Astrocyte of the cerebellum (primary cell): ENCODE results near the gene ATG10.

Experiments
- DNase-seq: peaks from one replicate; pipeline ENCODE4 v3.0.0-alpha.2; 2011; ENCODE audit warnings: low read depth
- H3K4me3 ChIP-seq: 2 replicates; pipeline ENCODE4 v1.5.1; 2011; ENCODE audit warnings: mild to moderate bottlenecking, low read depth, low read length, moderate library complexity
- in situ Hi-C: cut with HindIII; loops from 2 replicates; pipeline ENCODE4 v1.10.0; 2017; ENCODE audit warnings: low sequenced_read_pairs
- TF ChIP-seq, protein P1 (sequence below): IDR thresholded peaks from 2 replicates; pipeline ENCODE4 v1.5.1; 2012; ENCODE audit warnings: low read length, low read depth, moderate library complexity, mild to moderate bottlenecking; ENCODE audit errors: missing control alignments

Gene ATG10

DNA sequence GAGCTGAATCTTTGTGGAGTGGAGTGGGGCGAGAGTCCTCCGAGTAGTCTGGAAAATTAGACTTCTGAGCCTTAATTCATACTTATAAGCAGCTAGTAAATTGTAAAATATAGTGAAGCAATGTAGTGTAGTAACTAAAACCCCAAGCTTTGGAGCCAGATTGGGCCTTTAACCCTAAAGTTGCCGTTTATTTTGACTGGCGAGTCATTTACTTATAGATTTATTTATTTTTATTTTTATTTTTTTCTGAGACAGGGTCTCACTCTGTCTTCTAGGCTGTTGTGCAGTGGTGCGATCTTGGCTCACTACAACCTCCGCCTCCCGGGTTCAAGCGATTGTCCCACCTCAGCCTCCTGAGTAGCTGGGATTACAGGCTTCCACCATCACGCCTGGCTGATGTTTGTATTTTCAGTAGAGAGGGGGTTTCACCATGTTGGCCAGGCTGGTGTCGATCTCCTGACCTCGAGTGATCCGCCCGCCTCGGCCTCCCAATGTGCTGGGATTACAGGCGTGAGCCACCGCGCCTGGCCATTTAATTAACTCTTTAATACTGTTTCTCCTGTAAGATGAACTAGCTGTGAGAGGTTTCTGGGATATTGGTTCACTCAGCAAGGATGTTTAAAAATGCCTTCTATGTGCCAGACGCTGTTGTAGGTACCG lies 307.0 kb downstream of the ATG10 start:
- TF ChIP-seq, protein P1, sequence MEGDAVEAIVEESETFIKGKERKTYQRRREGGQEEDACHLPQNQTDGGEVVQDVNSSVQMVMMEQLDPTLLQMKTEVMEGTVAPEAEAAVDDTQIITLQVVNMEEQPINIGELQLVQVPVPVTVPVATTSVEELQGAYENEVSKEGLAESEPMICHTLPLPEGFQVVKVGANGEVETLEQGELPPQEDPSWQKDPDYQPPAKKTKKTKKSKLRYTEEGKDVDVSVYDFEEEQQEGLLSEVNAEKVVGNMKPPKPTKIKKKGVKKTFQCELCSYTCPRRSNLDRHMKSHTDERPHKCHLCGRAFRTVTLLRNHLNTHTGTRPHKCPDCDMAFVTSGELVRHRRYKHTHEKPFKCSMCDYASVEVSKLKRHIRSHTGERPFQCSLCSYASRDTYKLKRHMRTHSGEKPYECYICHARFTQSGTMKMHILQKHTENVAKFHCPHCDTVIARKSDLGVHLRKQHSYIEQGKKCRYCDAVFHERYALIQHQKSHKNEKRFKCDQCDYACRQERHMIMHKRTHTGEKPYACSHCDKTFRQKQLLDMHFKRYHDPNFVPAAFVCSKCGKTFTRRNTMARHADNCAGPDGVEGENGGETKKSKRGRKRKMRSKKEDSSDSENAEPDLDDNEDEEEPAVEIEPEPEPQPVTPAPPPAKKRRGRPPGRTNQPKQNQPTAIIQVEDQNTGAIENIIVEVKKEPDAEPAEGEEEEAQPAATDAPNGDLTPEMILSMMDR: no peak
- H3K4me3 ChIP-seq: peak overlapping the region; percentile 95
- no peak for DNase-seq
- in situ Hi-C loops: no loop called here

DNA sequence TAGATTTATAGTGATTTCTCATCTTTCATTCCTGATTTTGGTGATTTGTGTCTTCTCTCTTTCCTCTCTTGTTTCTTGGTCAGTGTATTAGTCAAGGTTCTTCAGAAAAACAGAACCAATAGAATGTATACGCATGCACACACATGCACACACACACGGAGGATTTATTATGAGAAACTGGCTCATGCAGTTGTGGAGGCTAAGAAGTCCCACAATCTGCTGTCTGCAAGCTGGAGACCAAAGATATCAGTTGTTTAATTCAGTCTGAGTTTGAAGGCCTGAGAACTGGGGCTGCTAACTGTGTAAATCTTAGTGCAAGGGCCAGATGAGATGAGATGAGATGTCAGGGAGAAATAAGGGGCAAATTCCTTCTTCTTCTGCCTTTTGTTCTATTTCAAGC lies 312.1 kb downstream of the ATG10 start:
- in situ Hi-C loops: no loop called here
- no peak overlapping the region for H3K4me3 ChIP-seq
- TF ChIP-seq, protein P1: no peak
- no peak for DNase-seq

DNA sequence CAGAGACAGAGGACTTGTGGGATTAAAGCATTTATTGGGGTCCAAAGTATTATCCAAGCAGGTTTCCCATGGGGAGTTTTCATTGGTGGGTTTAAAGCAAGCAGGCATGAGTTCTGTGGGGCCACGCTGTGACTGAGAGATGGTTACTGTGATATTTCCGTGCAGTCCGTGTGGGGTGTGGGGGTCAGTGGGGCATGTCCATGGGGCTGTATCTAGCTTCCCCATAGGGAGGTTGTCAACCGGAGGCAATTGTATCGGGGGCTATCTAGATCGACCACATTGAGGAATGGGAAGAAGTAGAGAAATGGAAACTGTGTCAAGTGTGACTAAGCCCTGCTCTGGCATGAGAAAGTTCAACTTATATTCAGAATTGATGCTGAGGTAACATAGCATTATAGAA lies 313.4 kb downstream of the ATG10 start:
- in situ Hi-C loops: no loop called here
- no peak for DNase-seq
- TF ChIP-seq, protein P1: no peak
- H3K4me3 ChIP-seq: no peak overlapping the region

DNA sequence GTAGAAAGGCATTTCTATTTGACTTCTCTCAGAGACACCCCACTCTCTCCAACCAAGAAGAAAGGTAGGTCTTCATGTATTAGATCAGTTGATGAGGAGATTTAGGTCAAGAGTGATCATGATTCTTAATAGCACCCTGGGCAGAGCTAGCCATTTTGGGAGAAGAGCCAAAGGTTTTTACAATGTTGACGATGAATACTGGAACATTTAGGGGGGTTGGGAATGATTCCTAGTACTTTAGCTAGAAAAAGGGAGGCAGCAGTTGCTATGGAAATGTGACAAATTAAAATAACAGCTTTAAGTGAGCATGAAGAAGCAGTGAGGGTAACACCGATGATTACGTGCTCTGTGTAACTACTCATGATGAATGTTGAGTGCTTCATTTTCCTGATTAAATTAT lies 315.8 kb downstream of the ATG10 start:
- no peak overlapping the region for H3K4me3 ChIP-seq
- in situ Hi-C loops: no loop called here
- TF ChIP-seq, protein P1: no peak
- DNase-seq: no peak

DNA sequence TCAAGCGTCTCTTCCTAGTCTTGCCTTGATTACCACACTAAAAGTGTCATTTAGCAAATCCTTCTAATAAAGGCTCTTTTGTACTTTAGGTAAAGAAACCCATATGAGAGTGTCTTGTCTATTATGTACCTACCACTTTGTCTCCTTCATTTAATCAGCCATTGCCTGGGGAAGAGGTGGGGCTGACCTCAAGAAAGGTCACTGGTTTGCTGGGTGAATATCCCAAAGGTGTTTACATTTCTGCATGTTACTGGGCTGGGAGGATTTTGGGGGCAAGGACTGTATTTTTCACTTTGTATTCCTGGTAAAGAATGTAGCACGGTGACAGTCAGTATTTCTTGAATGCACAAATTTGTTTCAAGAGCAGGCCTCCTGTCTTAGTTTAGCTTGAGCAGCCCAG lies 318.2 kb downstream of the ATG10 start:
- TF ChIP-seq, protein P1: no peak

DNA sequence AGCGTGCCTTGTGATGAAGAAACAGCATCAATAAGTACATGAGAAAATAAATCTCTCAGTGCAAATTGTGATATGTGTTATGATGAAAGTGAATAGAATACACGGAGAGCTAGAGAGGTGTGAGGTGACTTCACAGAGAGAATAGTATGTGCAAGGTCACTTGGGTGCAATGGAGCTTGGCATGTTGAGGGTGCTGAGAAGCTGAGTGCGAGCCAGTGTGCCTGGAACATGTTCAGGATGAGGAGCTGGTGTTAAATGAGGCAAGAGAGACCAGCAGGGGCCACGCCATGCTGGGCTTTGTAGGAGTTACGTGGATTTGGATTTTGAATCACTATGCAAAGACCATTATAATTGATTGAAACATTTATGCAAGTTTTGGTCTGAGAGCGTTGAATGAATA lies 319.1 kb downstream of the ATG10 start:
- in situ Hi-C loops: no loop called here
- no peak for DNase-seq
- H3K4me3 ChIP-seq: no peak overlapping the region
- TF ChIP-seq, protein P1: no peak

More for the DNA sequence above, 318.2 kb downstream of the ATG10 start:
- DNase-seq: no peak
- no peak overlapping the region for H3K4me3 ChIP-seq
- in situ Hi-C loops: no loop called here

DNA sequence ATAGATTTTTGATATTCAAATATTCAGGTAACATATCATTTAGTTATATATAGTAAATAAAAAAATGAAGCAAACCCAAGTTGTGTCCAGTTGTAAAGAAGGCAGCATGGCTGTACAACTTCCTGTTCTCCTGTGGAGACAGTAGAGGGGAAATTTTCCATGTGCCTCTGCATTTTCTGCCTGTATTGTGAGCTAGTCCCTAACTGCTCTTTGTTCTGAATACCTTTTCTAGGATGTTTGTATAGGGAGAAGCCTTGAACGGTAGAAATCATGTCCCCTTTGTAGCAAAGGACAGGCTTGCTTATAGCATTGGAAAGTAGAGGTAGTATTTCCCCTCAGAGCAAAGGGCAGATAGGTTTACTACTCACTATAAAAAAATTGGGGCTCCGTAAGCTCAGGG lies 319.6 kb downstream of the ATG10 start:
- DNase-seq: no peak
- in situ Hi-C loops: no loop called here
- TF ChIP-seq, protein P1: no peak
- no peak overlapping the region for H3K4me3 ChIP-seq
